GM12891 (cell line): ENCODE results near the gene SPNS3.
A peak's percentile ranks its signal among the peaks of the same experiment; 100 is the strongest.

Source experiments
- DNase-seq: peaks from one replicate; pipeline ENCODE4 v3.0.0; 2011; ENCODE audit warnings: low spot score; ENCODE audit not compliant: insufficient read length
- FAIRE-seq: peaks from 2 replicates; lab custom pipeline; 2011; peaks lifted over from hg19 to GRCh38; lab: Jason Lieb, UNC
- PAX5 ChIP-seq: IDR thresholded peaks from 2 replicates; pipeline ENCODE4 v1.6.1; 2011; ENCODE audit warnings: low read length, moderate library complexity, mild to moderate bottlenecking; ENCODE audit not compliant: insufficient read depth, severe bottlenecking
- POLR2A ChIP-seq: IDR thresholded peaks from 2 replicates; pipeline ENCODE4 v1.6.1; 2011; ENCODE audit warnings: low read depth, low read length, control low read depth
- POLR2AphosphoS5 ChIP-seq: IDR thresholded peaks from 2 replicates; pipeline ENCODE4 v1.6.1; 2011; ENCODE audit warnings: low read depth, low read length, control low read depth
- POU2F2 ChIP-seq: IDR thresholded peaks from 2 replicates; pipeline ENCODE4 v1.6.1; 2011; ENCODE audit warnings: low read depth, mild to moderate bottlenecking, control low read depth, low read length, moderate library complexity
- SPI1 ChIP-seq: IDR thresholded peaks from 2 replicates; pipeline ENCODE4 v1.6.1; 2011; ENCODE audit warnings: low read depth, low read length, control low read depth
- TAF1 ChIP-seq: IDR thresholded peaks from 2 replicates; pipeline ENCODE4 v1.6.1; 2011; ENCODE audit warnings: low read depth, low read length, control low read depth

Gene SPNS3

GRCh38 chr17:4498461-4499397 lies 65.0 kb downstream of the SPNS3 start, which contains the start of gene SPNS2:
TSS of gene SPNS2 (plus strand) at chr17:4498881. CDS start at chr17:4499048, 167 bp downstream.
- no peak for TF ChIP-seq PAX5
- TF ChIP-seq SPI1, result no peak
- no peak for TF ChIP-seq POLR2AphosphoS5
- no peak for TF ChIP-seq TAF1
- TF ChIP-seq POU2F2, result no peak
- TF ChIP-seq POLR2A, result no peak
- peak; percentile 76 for FAIRE-seq
- peak; percentile 94 for DNase-seq

- no peak for DNase-seq
- FAIRE-seq, result no peak
- no peak for TF ChIP-seq TAF1
- no peak for TF ChIP-seq POLR2AphosphoS5
- TF ChIP-seq POU2F2, result no peak
- TF ChIP-seq POLR2A, result no peak
- TF ChIP-seq SPI1, result no peak
- TF ChIP-seq PAX5, result no peak
Observed at GRCh38 chr17:4499431-4500190, 65.9 kb downstream of the SPNS3 start.

GRCh38 chr17:4500191-4500571 lies 66.4 kb downstream of the SPNS3 start:
- DNase-seq (no peak), FAIRE-seq (no peak)
- TF ChIP-seq POU2F2, result no peak
- TF ChIP-seq POLR2AphosphoS5, result no peak
- no peak for TF ChIP-seq SPI1
- no peak for TF ChIP-seq PAX5
- no peak for TF ChIP-seq POLR2A
- no peak for TF ChIP-seq TAF1

- TF ChIP-seq POU2F2 (no peak), SPI1 (no peak)
- FAIRE-seq, result no peak
- no peak for DNase-seq
Observed at GRCh38 chr17:4501295-4501949, 67.7 kb downstream of the SPNS3 start.

GRCh38 chr17:4502466-4503154 lies 68.9 kb downstream of the SPNS3 start:
- FAIRE-seq (no peak), DNase-seq (no peak)
- TF ChIP-seq PAX5, result no peak
- no peak for TF ChIP-seq POU2F2
- no peak for TF ChIP-seq POLR2A
- TF ChIP-seq TAF1, result no peak
- no peak for TF ChIP-seq POLR2AphosphoS5
- no peak for TF ChIP-seq SPI1

GRCh38 chr17:4503283-4504025 lies 69.7 kb downstream of the SPNS3 start:
- DNase-seq (no peak), FAIRE-seq (no peak)
- TF ChIP-seq TAF1, result no peak
- no peak for TF ChIP-seq PAX5
- TF ChIP-seq SPI1, result no peak
- TF ChIP-seq POLR2AphosphoS5, result no peak
- TF ChIP-seq POU2F2, result no peak
- no peak for TF ChIP-seq POLR2A

- FAIRE-seq (no peak), DNase-seq (no peak)
- TF ChIP-seq POU2F2 (no peak), PAX5 (no peak), POLR2AphosphoS5 (no peak), SPI1 (no peak), POLR2A (no peak), TAF1 (no peak)
Observed at GRCh38 chr17:4504188-4504587, 70.4 kb downstream of the SPNS3 start.

- no peak for DNase-seq
- FAIRE-seq, result no peak
- TF ChIP-seq PAX5 (no peak), SPI1 (no peak)
Observed at GRCh38 chr17:4505187-4505586, 71.4 kb downstream of the SPNS3 start.

- no peak for DNase-seq
- TF ChIP-seq POLR2A, result no peak
- TF ChIP-seq TAF1, result no peak
- TF ChIP-seq SPI1, result no peak
- no peak for TF ChIP-seq POU2F2
Observed at GRCh38 chr17:4506175-4506813, 72.6 kb downstream of the SPNS3 start.

More at GRCh38 chr17:4506175-4506813, 72.6 kb downstream of the SPNS3 start:
- FAIRE-seq, result no peak
